Endothelial cell of umbilical vein (primary cell): ENCODE measurements around the gene CENPP. TPM values are rescaled to one million over a fixed set of nuclear protein-coding genes. Genes with fewer than 3 reads are reported as not detected.

Source experiments
- BruUV-seq: library from RNA; stranded (reverse); fragments of 400-500 nt; replicated peaks from 2 replicates; lab custom pipeline; 2021; lab: Mats Ljungman, UMichigan
- CTCF ChIA-PET: fragments of 300-600, 350-600 bp; sonication (Branson Sonifier 250); formaldehyde crosslinking; loops from one replicate; lab custom pipeline; 2021; ENCODE audit warnings: antibody characterized with exemption, inconsistent platforms; lab: Charles Lee
- POLR2A ChIA-PET: fragments of 300-600, 350-600 bp; sonication (Branson Sonifier 250); formaldehyde crosslinking; loops from one replicate; lab custom pipeline; 2021; ENCODE audit warnings: antibody characterized with exemption, inconsistent platforms; lab: Charles Lee
- DNase-seq: peaks from one replicate; pipeline ENCODE4 v3.0.0-alpha.2; 2011; ENCODE audit warnings: low read depth, low spot score
- FAIRE-seq: peaks from 2 replicates; lab custom pipeline; 2011; peaks lifted over from hg19 to GRCh38; lab: Jason Lieb, UNC
- H2AFZ ChIP-seq: 2 replicates; pipeline ENCODE4 v1.6.0; 2012; ENCODE audit warnings: low read depth, low read length, control low read depth, inconsistent platforms
- H3K27ac ChIP-seq: 2 replicates; pipeline ENCODE4 v1.5.1; 2011; ENCODE audit warnings: low read depth, mild to moderate bottlenecking, control low read depth, low read length, moderate library complexity; ENCODE audit not compliant: insufficient read depth
- H3K27me3 ChIP-seq, 2 experiments: 2 replicates each; pipeline versions ENCODE4 v1.6.0 to v1.6.1; 2011; ENCODE audit warnings: low read length in 2 of 2, mixed read lengths in 1 of 2; ENCODE audit not compliant: control insufficient read depth in 2 of 2, insufficient read depth in 2 of 2
- H3K36me3 ChIP-seq, 2 experiments: 2 replicates in 1 of 2; 3 replicates in 1 of 2; pipeline ENCODE4 v1.5.1; 2011; ENCODE audit warnings: low read length in 2 of 2, mild to moderate bottlenecking in 1 of 2, moderate library complexity in 1 of 2; ENCODE audit not compliant: control insufficient read depth in 2 of 2, insufficient read depth in 2 of 2; ENCODE audit errors: extremely low read depth in 1 of 2
- H3K4me1 ChIP-seq: 3 replicates; pipeline ENCODE4 v1.5.1; 2011; ENCODE audit warnings: mild to moderate bottlenecking, low read length; ENCODE audit not compliant: control insufficient read depth, insufficient read depth; ENCODE audit errors: extremely low read depth
- H3K4me2 ChIP-seq: 2 replicates; pipeline ENCODE4 v1.6.1; 2011; ENCODE audit warnings: low read length, control low read depth, mixed read lengths; ENCODE audit not compliant: insufficient read depth
- H3K4me3 ChIP-seq, 3 experiments: fragments of 200-600 bp in 1 of 3; sonication (generic), shearing (Covaris generic) in 1 of 3; replicated peaks in 1 of 3; 2 replicates each; pipeline ENCODE4 v1.5.1; 2011 to 2016; ENCODE audit warnings: control low read depth in 3 of 3, low read length in 3 of 3, mild to moderate bottlenecking in 2 of 3, inconsistent platforms in 1 of 3, low read depth in 1 of 3, moderate library complexity in 1 of 3; ENCODE audit not compliant: insufficient read depth in 1 of 3
- H3K79me2 ChIP-seq: 2 replicates; pipeline ENCODE4 v1.6.0; 2012; ENCODE audit warnings: low read length, inconsistent platforms; ENCODE audit not compliant: control insufficient read depth, insufficient read depth
- H3K9ac ChIP-seq: replicated peaks from 2 replicates; pipeline ENCODE3; 2011; ENCODE audit warnings: low read length, control low read depth; ENCODE audit not compliant: insufficient read depth; ENCODE audit errors: extremely low read depth
- H3K9me1 ChIP-seq: replicated peaks from 3 replicates; pipeline ENCODE4 v1.6.0; 2011; ENCODE audit warnings: mild to moderate bottlenecking, low read length; ENCODE audit not compliant: control insufficient read depth, insufficient read depth; ENCODE audit errors: extremely low read depth
- H3K9me3 ChIP-seq: replicated peaks from 2 replicates; pipeline ENCODE4 v1.5.1; 2012; ENCODE audit warnings: low read length, inconsistent platforms; ENCODE audit not compliant: control insufficient read depth, insufficient read depth
- H4K20me1 ChIP-seq: replicated peaks from 2 replicates; pipeline ENCODE3; 2011; ENCODE audit warnings: mild to moderate bottlenecking, low read length; ENCODE audit not compliant: control insufficient read depth, insufficient read depth; ENCODE audit errors: extremely low read depth
- EZH2 ChIP-seq: IDR thresholded peaks from 2 replicates; pipeline ENCODE4 v1.6.1; 2012; ENCODE audit warnings: borderline replicate concordance, low read depth, mild to moderate bottlenecking, moderate library complexity, low read length, inconsistent platforms; ENCODE audit not compliant: severe bottlenecking
- FOS ChIP-seq: IDR thresholded peaks from 2 replicates; pipeline ENCODE4 v1.6.1; 2011; ENCODE audit warnings: mild to moderate bottlenecking, low read length, moderate library complexity, borderline replicate concordance; ENCODE audit not compliant: insufficient read depth
- GATA2 ChIP-seq: IDR thresholded peaks from 2 replicates; pipeline ENCODE4 v1.7.0; 2011; ENCODE audit warnings: low read depth, mild to moderate bottlenecking, moderate library complexity, mixed read lengths, low read length; ENCODE audit not compliant: insufficient read length, insufficient read depth
- JUN ChIP-seq: IDR thresholded peaks from 2 replicates; pipeline ENCODE4 v1.6.1; 2011; ENCODE audit warnings: borderline replicate concordance, low read depth; ENCODE audit not compliant: insufficient read length, insufficient read depth
- MYC ChIP-seq: IDR thresholded peaks from one replicate; pipeline ENCODE4 v1.6.1; 2011; ENCODE audit warnings: mild to moderate bottlenecking, low read depth, low read length
- POLR2A ChIP-seq: IDR thresholded peaks from 2 replicates; pipeline ENCODE4 v1.6.1; 2012; ENCODE audit warnings: low read depth, mild to moderate bottlenecking, control low read depth, low read length
- POLR2AphosphoS5 ChIP-seq: IDR thresholded peaks from 2 replicates; pipeline ENCODE4 v1.6.1; 2012; ENCODE audit warnings: low read depth, mild to moderate bottlenecking, control low read depth, low read length, moderate library complexity; ENCODE audit not compliant: insufficient read depth
- dilution Hi-C: fragments of 300-500 bp; cut with MboI; formaldehyde crosslinking; loops from one replicate; pipeline ENCODE4 v1.15.0; 2019; ENCODE audit warnings: low sequenced_read_pairs; ENCODE audit not compliant: extremely low pct_ligation_motif_present
- intact Hi-C: fragments of 100-400 bp; cut with micrococcal nuclease; formaldehyde crosslinking; loops from one replicate; pipeline ENCODE4 v1.10.0; 2022
- polyA plus RNA-seq, 4 experiments: library from polyadenylated mRNA; depleted of rRNA in 3 of 4; stranded (reverse) in 3 of 4; unstranded in 1 of 4; fragments of >200 nt; gene quantifications; 2 replicates each; pipeline versions ENCODE4 v1.2.1 to v1.2.3, GENCODE V29; 2011 to 2012; ENCODE audit warnings: missing spikeins in 1 of 4
- total RNA-seq: library from RNA; stranded (reverse); gene quantifications from 2 replicates; pipeline ENCODE4 v1.2.3, GENCODE V29; 2021
- TF ChIP-seq, protein P1 (sequence below): IDR thresholded peaks from 2 replicates; pipeline ENCODE4 v1.6.1; 2011; ENCODE audit not compliant: insufficient read depth, insufficient read length
- TF ChIP-seq, protein P2 (sequence below), 2 donors: IDR thresholded peaks; 1 replicate in 1 of 2; 2 replicates in 1 of 2; pipeline ENCODE4 v1.5.1; 2011; ENCODE audit warnings: low read length in 2 of 2, mild to moderate bottlenecking in 2 of 2, moderate library complexity in 2 of 2, control low read depth in 1 of 2, inconsistent platforms in 1 of 2, low read depth in 1 of 2; ENCODE audit not compliant: insufficient read depth in 1 of 2; ENCODE audit errors: extremely low read depth in 1 of 2

Gene CENPP
- total and polyA plus RNA-seq, 2 donors (not counting 3 experiments of a cell fraction or from before 2014, with no cell fraction given): 1.2 to 12.0 TPM

DNA sequence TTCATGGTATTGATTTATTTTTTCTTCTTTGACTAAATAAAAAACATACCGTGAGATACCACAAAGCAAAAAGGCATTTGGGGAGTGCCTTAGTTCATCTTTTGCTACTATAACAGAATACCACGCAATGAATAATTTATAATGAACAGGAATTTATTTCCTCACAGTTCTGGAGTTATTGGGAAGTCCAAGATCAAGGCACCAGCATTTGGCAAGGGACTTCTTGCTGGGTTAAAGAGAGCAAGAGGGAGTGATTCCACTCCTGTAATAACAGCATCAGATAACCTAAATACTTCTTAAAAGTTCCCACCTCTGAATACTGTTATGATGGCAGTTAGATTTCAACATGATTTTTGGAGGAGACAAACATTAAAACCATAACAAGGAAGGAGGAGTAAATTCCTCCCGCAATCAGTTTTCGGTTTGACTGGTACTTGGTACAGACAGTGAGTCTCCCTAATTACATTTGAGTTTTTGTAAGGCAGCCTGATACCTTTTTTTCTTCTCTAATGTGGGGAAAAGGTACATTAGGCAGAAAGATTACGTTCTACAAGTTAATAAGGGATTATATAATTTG lies 107.3 kb downstream of the CENPP start:
- Histone ChIP-seq H3K9me3 (no peaks in the 10 kb centered on the region), H4K20me1 (no peaks in the 10 kb centered on the region), H3K4me3 (no peak overlapping the region), H2AFZ (no peak overlapping the region), H3K4me2 (no peak overlapping the region), H3K4me1 (no peaks in the 10 kb centered on the region), H3K9me1 (no peaks in the 10 kb centered on the region), H3K9ac (no peak overlapping the region), H3K79me2 (no peaks in the 10 kb centered on the region), H3K27me3 (no peaks in the 10 kb centered on the region), H3K36me3 (no peaks in the 10 kb centered on the region), H3K27ac (no peak overlapping the region)
- FAIRE-seq (no peak), DNase-seq (no peak)
- intact Hi-C loops (loop anchor here (10.0 kb wide), 1 partner anchor 52 kb away; the partner anchor contains the start of gene ASPN), dilution Hi-C loops (no loop called here)
- ChIA-PET CTCF (no interaction called here), POLR2A (no interaction called here)
- BruUV-seq: no TSS peak
- TF ChIP-seq, protein P1, sequence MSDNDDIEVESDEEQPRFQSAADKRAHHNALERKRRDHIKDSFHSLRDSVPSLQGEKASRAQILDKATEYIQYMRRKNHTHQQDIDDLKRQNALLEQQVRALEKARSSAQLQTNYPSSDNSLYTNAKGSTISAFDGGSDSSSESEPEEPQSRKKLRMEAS: no peak
- TF ChIP-seq POLR2AphosphoS5 (no peak), EZH2 (no peak), GATA2 (no peak), POLR2A (no peak), MYC (no peak), JUN (no peak), FOS (no peak)
- TF ChIP-seq, protein P2, sequence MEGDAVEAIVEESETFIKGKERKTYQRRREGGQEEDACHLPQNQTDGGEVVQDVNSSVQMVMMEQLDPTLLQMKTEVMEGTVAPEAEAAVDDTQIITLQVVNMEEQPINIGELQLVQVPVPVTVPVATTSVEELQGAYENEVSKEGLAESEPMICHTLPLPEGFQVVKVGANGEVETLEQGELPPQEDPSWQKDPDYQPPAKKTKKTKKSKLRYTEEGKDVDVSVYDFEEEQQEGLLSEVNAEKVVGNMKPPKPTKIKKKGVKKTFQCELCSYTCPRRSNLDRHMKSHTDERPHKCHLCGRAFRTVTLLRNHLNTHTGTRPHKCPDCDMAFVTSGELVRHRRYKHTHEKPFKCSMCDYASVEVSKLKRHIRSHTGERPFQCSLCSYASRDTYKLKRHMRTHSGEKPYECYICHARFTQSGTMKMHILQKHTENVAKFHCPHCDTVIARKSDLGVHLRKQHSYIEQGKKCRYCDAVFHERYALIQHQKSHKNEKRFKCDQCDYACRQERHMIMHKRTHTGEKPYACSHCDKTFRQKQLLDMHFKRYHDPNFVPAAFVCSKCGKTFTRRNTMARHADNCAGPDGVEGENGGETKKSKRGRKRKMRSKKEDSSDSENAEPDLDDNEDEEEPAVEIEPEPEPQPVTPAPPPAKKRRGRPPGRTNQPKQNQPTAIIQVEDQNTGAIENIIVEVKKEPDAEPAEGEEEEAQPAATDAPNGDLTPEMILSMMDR (IDR thresholded peaks at IDR 0.05; ENCODE audit: extremely low read depth in 1 of 2, insufficient read depth in 1 of 2, low read depth in 1 of 2, low read length in 2 of 2): no peak
